T-helper 9 cell (primary cell): Measurements from ENCODE around the gene FAM120C.

Source experiments
- DNase-seq: peaks from one replicate; pipeline ENCODE4 v3.0.0-alpha.2; 2020

FAM120C gene

DNA sequence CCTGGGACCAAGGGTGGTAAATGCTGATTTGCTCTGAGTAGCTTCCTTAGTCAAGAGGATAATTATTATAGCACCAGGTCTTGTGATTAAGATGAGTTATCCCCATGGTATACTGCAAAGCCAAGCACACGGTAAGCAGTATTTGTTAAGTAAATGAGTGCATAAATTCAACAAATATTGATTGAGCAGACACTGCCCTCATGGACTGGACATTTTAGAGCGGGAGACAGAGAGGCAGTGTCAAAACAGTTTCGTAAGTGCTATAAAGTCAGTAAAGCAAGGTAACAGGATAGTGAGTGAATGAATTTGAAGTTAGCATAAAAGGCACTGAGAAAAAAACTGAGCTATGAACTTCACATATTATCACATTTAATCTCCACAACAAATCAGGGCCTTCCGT is 152.7 kb downstream of the FAM120C start:
- DNase-seq: no peak

DNA sequence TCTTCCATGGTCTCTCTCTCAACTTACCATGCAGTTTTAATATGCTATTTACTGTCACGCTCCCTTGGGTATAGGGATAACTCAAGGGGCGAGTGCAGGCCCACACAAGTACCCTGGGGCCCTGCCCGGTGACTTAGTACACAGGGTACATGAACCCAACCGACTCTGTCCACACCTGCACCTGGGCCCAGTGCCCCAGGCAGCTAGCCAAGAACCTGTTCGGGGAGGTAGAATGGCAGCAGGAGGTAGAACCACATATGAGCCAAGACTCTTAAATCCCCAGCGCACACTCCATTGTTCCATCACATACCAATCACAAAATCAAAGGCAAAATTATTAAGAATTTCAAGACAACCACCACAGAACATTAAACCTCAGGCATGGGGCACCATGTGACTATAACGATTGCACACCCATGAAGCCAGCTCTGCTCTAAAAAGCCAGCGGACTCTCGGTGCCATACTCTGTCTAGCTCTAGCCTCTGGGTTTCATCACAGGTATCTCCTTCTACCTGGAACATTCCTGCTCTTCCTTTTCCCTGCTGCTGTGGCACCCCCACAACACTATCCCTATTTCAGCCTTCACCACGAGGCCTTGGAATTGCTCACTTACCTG is 153.4 kb downstream of the FAM120C start:
- no peak for DNase-seq

DNA sequence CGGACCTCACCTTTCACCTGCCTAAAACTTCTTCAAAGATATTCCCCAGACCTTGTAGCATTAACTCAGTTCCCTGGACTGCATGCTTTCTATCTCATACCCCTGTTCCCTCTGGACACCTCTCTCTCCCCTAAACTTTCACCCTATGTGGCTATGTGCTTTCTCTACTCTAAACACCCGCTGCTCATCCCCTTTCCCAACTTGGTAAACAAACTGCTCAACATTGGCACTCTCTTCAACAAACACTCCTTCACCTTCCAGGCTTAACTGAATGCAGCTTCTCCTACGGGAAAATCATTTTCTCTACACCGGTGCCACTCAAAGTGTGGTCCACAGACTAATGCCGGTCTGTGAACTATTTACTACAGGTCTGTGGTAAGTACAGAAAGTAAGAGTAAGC is 158.7 kb downstream of the FAM120C start:
- no peak for DNase-seq
